PC-9 (cell line): Measurements from ENCODE around the gene MAP3K20. TPM values are rescaled to one million over a fixed set of nuclear protein-coding genes. Genes with fewer than 3 reads are reported as not detected.

Experiments used
- BruUV-seq: library from RNA; stranded (reverse); fragments of 400-500 nt; replicated peaks from 2 replicates; lab custom pipeline; 2021; lab: Mats Ljungman, UMichigan
- CTCF ChIA-PET: fragments of 300-600 bp; sonication (Branson Sonifier 250); formaldehyde crosslinking; loops from one replicate; lab custom pipeline; 2022; ENCODE audit warnings: antibody characterized with exemption; lab: Charles Lee
- POLR2A ChIA-PET: fragments of 300-600 bp; sonication (Branson Sonifier 250); formaldehyde crosslinking; loops from one replicate; lab custom pipeline; 2022; ENCODE audit warnings: antibody characterized with exemption; ENCODE audit not compliant: unreplicated experiment; lab: Charles Lee
- DNase-seq, 2 experiments: peaks; one replicate each; pipeline versions ENCODE4 v3.0.0 to v3.0.0-alpha.2; 2015 to 2022; ENCODE audit warnings: mixed read lengths in 1 of 2
- H2AFZ ChIP-seq: fragments of 200-600 bp; sonication (generic); 2 replicates; pipeline ENCODE4 v1.8.1; 2017; ENCODE audit warnings: antibody characterized with exemption
- H3F3A ChIP-seq: fragments of 200-600 bp; sonication (generic); 2 replicates; pipeline ENCODE4 v1.8.1; 2017; ENCODE audit warnings: antibody characterized with exemption, mild to moderate bottlenecking, low read depth; ENCODE audit not compliant: insufficient read depth
- H3K27ac ChIP-seq: fragments of 200-600 bp; sonication (generic); 2 replicates; pipeline ENCODE4 v1.6.1; 2016; ENCODE audit warnings: mixed run types
- H3K27me3 ChIP-seq: fragments of 200-600 bp; sonication (generic); 2 replicates; pipeline ENCODE4 v1.6.1; 2016; ENCODE audit warnings: low read depth, mixed run types; ENCODE audit not compliant: insufficient read depth
- H3K36me3 ChIP-seq: fragments of 200-600 bp; sonication (generic); 2 replicates; pipeline ENCODE4 v1.6.1; 2016; ENCODE audit warnings: low read depth, mixed run types
- H3K4me1 ChIP-seq: fragments of 200-600 bp; sonication (generic); replicated peaks from 2 replicates; pipeline ENCODE4 v1.6.1; 2016; ENCODE audit warnings: mixed run types; ENCODE audit not compliant: insufficient read depth
- H3K4me2 ChIP-seq: fragments of 200-600 bp; sonication (generic); 2 replicates; pipeline ENCODE4 v1.6.1; 2017; ENCODE audit warnings: mixed run types
- H3K4me3 ChIP-seq: fragments of 200-600 bp; sonication (generic); 2 replicates; pipeline ENCODE4 v1.6.1; 2016; ENCODE audit warnings: mixed run types
- H3K79me2 ChIP-seq: fragments of 200-600 bp; sonication (generic); 2 replicates; pipeline ENCODE4 v1.6.1; 2017; ENCODE audit warnings: low read depth, mixed run types
- H3K9me2 ChIP-seq: fragments of 200-600 bp; sonication (generic); 2 replicates; pipeline ENCODE4 v1.8.1; 2017; ENCODE audit warnings: mild to moderate bottlenecking; ENCODE audit not compliant: insufficient read depth
- H3K9me3 ChIP-seq: fragments of 200-600 bp; sonication (generic); 2 replicates; pipeline ENCODE4 v1.8.1; 2016; ENCODE audit warnings: low read depth; ENCODE audit not compliant: insufficient read depth
- H4K20me1 ChIP-seq: fragments of 200-600 bp; sonication (generic); 2 replicates; pipeline ENCODE4 v1.8.1; 2017; ENCODE audit not compliant: insufficient read depth
- EZH2 ChIP-seq: fragments of 200-600 bp; sonication (generic); IDR thresholded peaks from 2 replicates; pipeline ENCODE4 v1.8.0; 2017; ENCODE audit warnings: antibody characterized with exemption, low read depth
- intact Hi-C: fragments of 100-400 bp; cut with micrococcal nuclease; formaldehyde crosslinking; loops from one replicate; pipeline ENCODE4 v1.10.0; 2022; ENCODE audit not compliant: unreplicated experiment
- total RNA-seq: library from RNA; stranded (reverse); gene quantifications from 2 replicates; pipeline ENCODE4 v1.2.3, GENCODE V29; 2021
- TF ChIP-seq, protein P1 (sequence below): fragments of 200-600 bp; sonication (generic); conservative IDR thresholded peaks from 2 replicates; pipeline ENCODE4 v1.6.1; 2017; ENCODE audit warnings: mixed run types, antibody characterized with exemption, mild to moderate bottlenecking, moderate library complexity

MAP3K20 gene
- total RNA-seq, 1 experiment from 2014 or later: 58.5 TPM

DNA sequence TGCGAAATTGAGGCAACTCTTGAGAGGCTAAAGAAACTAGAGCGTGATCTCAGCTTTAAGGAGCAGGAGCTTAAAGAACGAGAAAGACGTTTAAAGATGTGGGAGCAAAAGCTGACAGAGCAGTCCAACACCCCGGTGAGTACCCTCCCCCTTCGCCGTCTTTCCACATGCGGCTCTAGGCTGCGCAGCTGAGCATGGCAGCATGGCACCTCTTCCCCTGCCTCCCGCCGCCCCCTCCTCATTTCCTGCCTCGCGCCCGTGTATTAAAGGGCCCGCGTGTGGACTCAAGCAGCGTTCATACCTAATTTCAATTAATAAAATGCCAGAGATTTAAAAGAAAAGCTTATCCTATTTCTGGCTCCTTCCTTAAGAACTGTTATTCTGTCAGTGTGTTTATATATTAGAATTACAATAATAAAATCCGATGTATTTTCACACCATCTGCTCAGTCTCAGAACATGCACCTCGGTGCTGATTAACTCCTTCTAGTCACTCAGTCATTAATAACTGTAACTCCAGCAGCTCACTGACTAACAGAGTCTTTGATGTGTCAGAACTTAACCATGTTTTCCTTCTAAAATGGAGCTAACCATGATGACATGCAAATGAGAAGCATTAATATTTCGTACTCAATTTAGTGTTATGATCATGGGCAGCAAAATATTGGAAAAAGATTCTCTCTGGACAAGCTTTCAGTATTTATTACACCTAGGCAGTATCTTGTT, 141.6 kb downstream of the MAP3K20 start:
- DNase-seq: no peak
- H3K79me2 ChIP-seq: no peaks in the 10 kb centered on the region
- H2AFZ ChIP-seq: no peak overlapping the region
- no peaks in the 10 kb centered on the region; the same call in 1 of the 2 replicates for H3F3A ChIP-seq
- CTCF ChIA-PET: interaction anchor here (0.6 to 1.2 kb wide), 4 partner anchors 9 to 1124 kb away, joined by 3 to 5 read pairs (median 4); no protein-coding TSS in a partner anchor
- no peaks in the 10 kb centered on the region for H3K9me3 ChIP-seq
- TF ChIP-seq EZH2: no peak
- TF ChIP-seq, protein P1, sequence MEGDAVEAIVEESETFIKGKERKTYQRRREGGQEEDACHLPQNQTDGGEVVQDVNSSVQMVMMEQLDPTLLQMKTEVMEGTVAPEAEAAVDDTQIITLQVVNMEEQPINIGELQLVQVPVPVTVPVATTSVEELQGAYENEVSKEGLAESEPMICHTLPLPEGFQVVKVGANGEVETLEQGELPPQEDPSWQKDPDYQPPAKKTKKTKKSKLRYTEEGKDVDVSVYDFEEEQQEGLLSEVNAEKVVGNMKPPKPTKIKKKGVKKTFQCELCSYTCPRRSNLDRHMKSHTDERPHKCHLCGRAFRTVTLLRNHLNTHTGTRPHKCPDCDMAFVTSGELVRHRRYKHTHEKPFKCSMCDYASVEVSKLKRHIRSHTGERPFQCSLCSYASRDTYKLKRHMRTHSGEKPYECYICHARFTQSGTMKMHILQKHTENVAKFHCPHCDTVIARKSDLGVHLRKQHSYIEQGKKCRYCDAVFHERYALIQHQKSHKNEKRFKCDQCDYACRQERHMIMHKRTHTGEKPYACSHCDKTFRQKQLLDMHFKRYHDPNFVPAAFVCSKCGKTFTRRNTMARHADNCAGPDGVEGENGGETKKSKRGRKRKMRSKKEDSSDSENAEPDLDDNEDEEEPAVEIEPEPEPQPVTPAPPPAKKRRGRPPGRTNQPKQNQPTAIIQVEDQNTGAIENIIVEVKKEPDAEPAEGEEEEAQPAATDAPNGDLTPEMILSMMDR: no peak
- no peak overlapping the region for H3K27ac ChIP-seq
- H3K27me3 ChIP-seq: no peaks in the 10 kb centered on the region
- H3K4me3 ChIP-seq: no peak overlapping the region
- no TSS peak for BruUV-seq
- POLR2A ChIA-PET: interaction anchor here (0.5 to 0.6 kb wide), 2 partner anchors 69 to 1220 kb away, joined by 3 to 17 read pairs; no protein-coding TSS in a partner anchor
- H3K4me2 ChIP-seq: no peak overlapping the region
- H3K4me1 ChIP-seq: no peaks in the 10 kb centered on the region
- intact Hi-C loops: loop anchor here (10.0 kb wide), 1 partner anchor 1128 kb away; no protein-coding TSS in a partner anchor
- no peaks in the 10 kb centered on the region for H3K9me2 ChIP-seq
- no peaks in the 10 kb centered on the region for H4K20me1 ChIP-seq
- H3K36me3 ChIP-seq: no peaks in the 10 kb centered on the region; the same call in 1 of the 2 replicates

DNA sequence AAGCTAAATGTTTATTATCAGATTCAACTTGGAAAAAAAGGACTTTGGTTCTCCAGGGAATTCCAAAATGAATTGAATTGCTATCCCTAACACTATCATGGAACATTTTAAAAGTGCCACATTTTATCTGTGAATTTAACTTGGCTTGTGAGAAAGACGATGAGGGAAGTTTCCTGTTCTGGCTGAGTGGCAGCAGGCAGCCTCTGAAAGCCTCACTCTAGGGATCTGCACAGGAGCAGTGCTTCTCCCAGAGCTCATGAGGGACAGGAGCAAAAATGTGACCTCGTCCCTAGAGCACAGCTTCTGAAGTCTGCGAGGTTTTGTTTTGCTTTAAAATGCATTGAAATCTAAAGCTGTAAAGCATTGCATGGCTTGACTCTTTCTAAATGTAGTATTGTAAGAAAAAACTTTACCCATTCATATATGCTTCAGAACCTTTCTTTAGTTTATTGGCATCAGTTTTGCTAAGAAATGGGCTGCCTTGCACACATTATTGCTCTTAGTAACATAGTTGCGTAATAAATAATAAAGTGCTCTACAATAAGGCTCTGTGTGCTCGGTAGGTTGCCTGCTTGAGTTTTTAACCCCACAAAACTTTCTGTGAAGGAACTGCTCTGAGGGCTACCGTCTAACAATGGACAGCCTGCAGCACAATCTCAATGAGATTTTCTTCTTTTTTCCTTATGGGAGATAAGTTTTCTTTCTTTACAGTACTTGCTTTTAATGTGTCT, 142.8 kb downstream of the MAP3K20 start:
- BruUV-seq: no TSS peak
- H3K36me3 ChIP-seq: no peaks in the 10 kb centered on the region; the same call in 1 of the 2 replicates
- TF ChIP-seq, protein P1: no peak
- no peak for TF ChIP-seq EZH2
- H3K4me2 ChIP-seq: no peak overlapping the region
- H3F3A ChIP-seq: no peaks in the 10 kb centered on the region
- no peak overlapping the region for H2AFZ ChIP-seq
- ChIA-PET POLR2A (no interaction called here), CTCF (no interaction called here)
- no peaks in the 10 kb centered on the region for H4K20me1 ChIP-seq
- H3K9me3 ChIP-seq: no peaks in the 10 kb centered on the region
- no peak for DNase-seq
- no peaks in the 10 kb centered on the region for H3K4me1 ChIP-seq
- no peaks in the 10 kb centered on the region for H3K9me2 ChIP-seq
- no peak overlapping the region for H3K4me3 ChIP-seq
- H3K79me2 ChIP-seq: no peaks in the 10 kb centered on the region
- no peaks in the 10 kb centered on the region for H3K27me3 ChIP-seq
- intact Hi-C loops: loop anchor here (10.0 kb wide), 1 partner anchor 1126 kb away; no protein-coding TSS in a partner anchor
- H3K27ac ChIP-seq: no peak overlapping the region

DNA sequence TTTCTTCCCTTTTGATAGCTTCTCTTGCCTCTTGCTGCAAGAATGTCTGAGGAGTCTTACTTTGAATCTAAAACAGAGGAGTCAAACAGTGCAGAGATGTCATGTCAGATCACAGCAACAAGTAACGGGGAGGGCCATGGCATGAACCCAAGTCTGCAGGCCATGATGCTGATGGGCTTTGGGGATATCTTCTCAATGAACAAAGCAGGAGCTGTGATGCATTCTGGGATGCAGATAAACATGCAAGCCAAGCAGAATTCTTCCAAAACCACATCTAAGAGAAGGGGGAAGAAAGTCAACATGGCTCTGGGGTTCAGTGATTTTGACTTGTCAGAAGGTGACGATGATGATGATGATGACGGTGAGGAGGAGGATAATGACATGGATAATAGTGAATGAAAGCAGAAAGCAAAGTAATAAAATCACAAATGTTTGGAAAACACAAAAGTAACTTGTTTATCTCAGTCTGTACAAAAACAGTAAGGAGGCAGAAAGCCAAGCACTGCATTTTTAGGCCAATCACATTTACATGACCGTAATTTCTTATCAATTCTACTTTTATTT, 145.6 kb downstream of the MAP3K20 start:
- no peak for DNase-seq
- H2AFZ ChIP-seq: no peak overlapping the region
- CTCF ChIA-PET: no interaction called here
- no peaks in the 10 kb centered on the region for H3F3A ChIP-seq
- no peaks in the 10 kb centered on the region; the same call in 1 of the 2 replicates for H3K36me3 ChIP-seq
- POLR2A ChIA-PET: no interaction called here
- H3K4me2 ChIP-seq: no peak overlapping the region
- BruUV-seq: no TSS peak
- no peaks in the 10 kb centered on the region for H4K20me1 ChIP-seq
- intact Hi-C loops: no loop called here
- H3K4me1 ChIP-seq: no peaks in the 10 kb centered on the region
- H3K79me2 ChIP-seq: no peaks in the 10 kb centered on the region
- H3K9me2 ChIP-seq: no peaks in the 10 kb centered on the region
- TF ChIP-seq, protein P1: no peak
- TF ChIP-seq EZH2: no peak
- H3K9me3 ChIP-seq: no peaks in the 10 kb centered on the region
- no peaks in the 10 kb centered on the region for H3K27me3 ChIP-seq
- no peak overlapping the region for H3K4me3 ChIP-seq
- H3K27ac ChIP-seq: no peak overlapping the region
